ENCODE measurements around the gene CD81.

Gene CD81

DNA sequence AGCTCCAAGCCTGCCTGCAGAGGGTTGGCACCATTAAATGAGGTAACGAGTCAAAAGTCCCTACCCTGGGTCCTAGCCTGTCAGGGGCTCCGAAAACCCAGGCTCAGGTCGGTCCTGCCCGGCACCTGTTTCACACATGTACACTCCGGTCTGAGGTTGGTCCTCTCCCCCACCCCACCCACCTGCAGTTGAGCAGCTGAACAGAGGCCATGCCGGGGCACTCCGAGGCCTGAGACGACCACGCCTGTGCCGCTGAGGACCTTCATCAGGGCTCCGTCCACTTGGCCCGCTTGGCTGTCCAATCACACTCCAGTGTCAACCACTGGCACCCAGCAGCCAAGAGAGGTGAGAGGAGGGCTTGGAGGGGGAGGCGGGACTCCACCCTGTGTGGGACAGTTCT lies 25.0 kb downstream of the CD81 start:
- peak overlapping the region; percentile 100 for H3K4me3 ChIP-seq (ENCODE audit: low read length)
- no peak for TF ChIP-seq CTCF (conservative IDR thresholded peaks at IDR 0.05; ENCODE audit: low read length)

DNA sequence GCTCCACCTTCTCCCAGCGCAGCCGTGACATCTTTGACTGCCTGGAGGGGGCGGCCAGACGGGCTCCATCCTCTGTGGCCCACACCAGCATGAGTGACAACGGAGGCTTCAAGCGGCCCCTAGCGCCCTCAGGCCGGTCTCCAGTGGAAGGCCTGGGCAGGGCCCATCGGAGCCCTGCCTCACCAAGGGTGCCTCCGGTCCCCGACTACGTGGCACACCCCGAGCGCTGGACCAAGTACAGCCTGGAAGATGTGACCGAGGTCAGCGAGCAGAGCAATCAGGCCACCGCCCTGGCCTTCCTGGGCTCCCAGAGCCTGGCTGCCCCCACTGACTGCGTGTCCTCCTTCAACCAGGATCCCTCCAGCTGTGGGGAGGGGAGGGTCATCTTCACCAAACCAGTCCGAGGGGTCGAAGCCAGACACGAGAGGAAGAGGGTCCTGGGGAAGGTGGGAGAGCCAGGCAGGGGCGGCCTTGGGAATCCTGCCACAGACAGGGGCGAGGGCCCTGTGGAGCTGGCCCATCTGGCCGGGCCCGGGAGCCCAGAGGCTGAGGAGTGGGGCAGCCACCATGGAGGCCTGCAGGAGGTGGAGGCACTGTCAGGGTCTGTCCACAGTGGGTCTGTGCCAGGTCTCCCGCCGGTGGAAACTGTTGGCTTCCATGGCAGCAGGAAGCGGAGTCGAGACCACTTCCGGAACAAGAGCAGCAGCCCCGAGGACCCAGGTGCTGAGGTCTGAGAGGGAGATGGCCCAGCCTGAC lies 26.0 kb downstream of the CD81 start:
- DNase-seq (ENCODE audit: low read depth): no peak
- H3K4me3 ChIP-seq (ENCODE audit: low read length): no peak overlapping the region
- no peak for TF ChIP-seq CTCF (conservative IDR thresholded peaks at IDR 0.05; ENCODE audit: low read length)

More for the DNA sequence above, 25.0 kb downstream of the CD81 start:
- DNase-seq (ENCODE audit: low read depth): no peak

GRCh38 chr11:2404735-2405196 lies 27.7 kb downstream of the CD81 start:
- no peak overlapping the region for H3K4me3 ChIP-seq (ENCODE audit: low read length)
- no peak for TF ChIP-seq CTCF (conservative IDR thresholded peaks at IDR 0.05; ENCODE audit: low read length)
- DNase-seq (ENCODE audit: low read depth): no peak

GRCh38 chr11:2406451-2406850 lies 29.3 kb downstream of the CD81 start:
- no peak for TF ChIP-seq CTCF (conservative IDR thresholded peaks at IDR 0.05; ENCODE audit: low read length)
- no peak for DNase-seq (ENCODE audit: low read depth)
- no peak overlapping the region for H3K4me3 ChIP-seq (ENCODE audit: low read length)

GRCh38 chr11:2406878-2407410 lies 29.8 kb downstream of the CD81 start:
- DNase-seq (ENCODE audit: low read depth): no peak
- no peak for TF ChIP-seq CTCF (conservative IDR thresholded peaks at IDR 0.05; ENCODE audit: low read length)
- no peak overlapping the region for H3K4me3 ChIP-seq (ENCODE audit: low read length)

- no peak overlapping the region for H3K4me3 ChIP-seq (ENCODE audit: low read length)
- TF ChIP-seq CTCF (conservative IDR thresholded peaks at IDR 0.05; ENCODE audit: low read length): no peak
- no peak for DNase-seq (ENCODE audit: low read depth)
Measured at GRCh38 chr11:2408671-2409070, 31.6 kb downstream of the CD81 start.

- H3K4me3 ChIP-seq (ENCODE audit: low read length): no peak overlapping the region
- no peak for TF ChIP-seq CTCF (conservative IDR thresholded peaks at IDR 0.05; ENCODE audit: low read length)
- no peak for DNase-seq (ENCODE audit: low read depth)
Measured at GRCh38 chr11:2409126-2409525, 32.0 kb downstream of the CD81 start.
